Choroid plexus epithelial cell (primary cell): ENCODE results near the gene SMCO1.

Experiments used
- DNase-seq: peaks from one replicate; pipeline ENCODE4 v3.0.0-alpha.2; 2010; ENCODE audit warnings: low read depth
- H3K4me3 ChIP-seq: 2 replicates; pipeline ENCODE4 v1.5.1; 2011; ENCODE audit warnings: low read depth, mild to moderate bottlenecking, control low read depth, low read length, moderate library complexity
- TF ChIP-seq, protein P1 (sequence below): conservative IDR thresholded peaks from 2 replicates; pipeline ENCODE4 v1.5.1; 2011; ENCODE audit warnings: low read depth, mild to moderate bottlenecking, control low read depth, inconsistent platforms, low read length, moderate library complexity

The SMCO1 gene

DNA sequence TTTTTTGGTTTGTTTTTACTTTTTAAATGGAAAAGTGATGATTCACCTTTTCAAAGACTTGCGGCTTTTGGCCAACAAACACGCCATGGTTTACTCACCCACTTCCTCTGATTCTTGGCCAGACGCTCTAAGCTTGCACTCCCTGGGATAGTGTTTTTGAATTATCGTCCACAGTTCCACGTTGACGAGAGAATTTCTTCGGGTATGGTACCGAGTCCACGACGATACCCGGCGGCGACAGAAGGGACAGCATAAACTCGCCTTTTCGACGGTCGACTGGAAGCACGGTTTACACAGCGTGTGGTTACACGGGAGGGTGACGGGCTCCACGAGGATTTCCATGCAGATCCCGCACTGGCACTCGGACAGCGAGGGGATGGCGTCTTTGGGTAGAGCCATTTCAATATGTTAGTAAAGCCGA lies 12.4 kb downstream of the SMCO1 start:
- DNase-seq, result peak; percentile 88
- H3K4me3 ChIP-seq, result peak overlapping the region; percentile 66
- TF ChIP-seq, protein P1, sequence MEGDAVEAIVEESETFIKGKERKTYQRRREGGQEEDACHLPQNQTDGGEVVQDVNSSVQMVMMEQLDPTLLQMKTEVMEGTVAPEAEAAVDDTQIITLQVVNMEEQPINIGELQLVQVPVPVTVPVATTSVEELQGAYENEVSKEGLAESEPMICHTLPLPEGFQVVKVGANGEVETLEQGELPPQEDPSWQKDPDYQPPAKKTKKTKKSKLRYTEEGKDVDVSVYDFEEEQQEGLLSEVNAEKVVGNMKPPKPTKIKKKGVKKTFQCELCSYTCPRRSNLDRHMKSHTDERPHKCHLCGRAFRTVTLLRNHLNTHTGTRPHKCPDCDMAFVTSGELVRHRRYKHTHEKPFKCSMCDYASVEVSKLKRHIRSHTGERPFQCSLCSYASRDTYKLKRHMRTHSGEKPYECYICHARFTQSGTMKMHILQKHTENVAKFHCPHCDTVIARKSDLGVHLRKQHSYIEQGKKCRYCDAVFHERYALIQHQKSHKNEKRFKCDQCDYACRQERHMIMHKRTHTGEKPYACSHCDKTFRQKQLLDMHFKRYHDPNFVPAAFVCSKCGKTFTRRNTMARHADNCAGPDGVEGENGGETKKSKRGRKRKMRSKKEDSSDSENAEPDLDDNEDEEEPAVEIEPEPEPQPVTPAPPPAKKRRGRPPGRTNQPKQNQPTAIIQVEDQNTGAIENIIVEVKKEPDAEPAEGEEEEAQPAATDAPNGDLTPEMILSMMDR, result no peak

DNA sequence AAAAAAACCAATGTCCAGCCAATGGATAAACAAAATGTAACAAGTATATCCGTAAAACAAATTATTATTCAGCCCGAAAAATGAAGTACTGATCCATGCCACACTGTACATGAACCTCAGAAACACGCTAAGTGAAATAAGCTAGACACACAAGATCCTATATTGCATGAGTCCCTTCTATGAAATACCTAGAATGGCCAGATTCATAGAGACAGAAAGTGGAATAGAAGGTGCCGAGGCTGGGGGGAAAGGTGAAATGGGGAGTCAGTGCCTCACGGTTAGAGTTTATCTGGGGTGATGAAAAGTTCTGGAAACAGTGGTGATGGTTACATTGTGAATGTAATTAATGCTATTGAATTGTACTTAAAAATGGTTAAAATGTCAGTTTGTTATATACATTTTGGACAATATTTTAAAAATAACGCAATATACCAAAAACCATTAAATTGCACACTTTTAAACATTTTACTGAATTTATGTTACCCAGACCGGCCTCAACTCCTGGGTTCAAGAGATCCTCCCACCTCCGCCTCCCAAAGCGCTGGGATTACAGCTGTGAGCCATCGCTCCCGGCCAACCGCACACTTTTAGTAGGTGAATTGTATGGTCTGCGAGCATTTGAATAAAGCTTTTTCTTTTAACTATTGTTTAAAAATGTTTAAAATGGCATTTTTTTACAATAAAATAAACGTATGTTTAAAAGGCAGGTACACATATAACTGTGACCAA lies 13.7 kb downstream of the SMCO1 start:
- peak overlapping the region; percentile 66 for H3K4me3 ChIP-seq
- DNase-seq, result peak; percentile 54
- TF ChIP-seq, protein P1, result no peak

DNA sequence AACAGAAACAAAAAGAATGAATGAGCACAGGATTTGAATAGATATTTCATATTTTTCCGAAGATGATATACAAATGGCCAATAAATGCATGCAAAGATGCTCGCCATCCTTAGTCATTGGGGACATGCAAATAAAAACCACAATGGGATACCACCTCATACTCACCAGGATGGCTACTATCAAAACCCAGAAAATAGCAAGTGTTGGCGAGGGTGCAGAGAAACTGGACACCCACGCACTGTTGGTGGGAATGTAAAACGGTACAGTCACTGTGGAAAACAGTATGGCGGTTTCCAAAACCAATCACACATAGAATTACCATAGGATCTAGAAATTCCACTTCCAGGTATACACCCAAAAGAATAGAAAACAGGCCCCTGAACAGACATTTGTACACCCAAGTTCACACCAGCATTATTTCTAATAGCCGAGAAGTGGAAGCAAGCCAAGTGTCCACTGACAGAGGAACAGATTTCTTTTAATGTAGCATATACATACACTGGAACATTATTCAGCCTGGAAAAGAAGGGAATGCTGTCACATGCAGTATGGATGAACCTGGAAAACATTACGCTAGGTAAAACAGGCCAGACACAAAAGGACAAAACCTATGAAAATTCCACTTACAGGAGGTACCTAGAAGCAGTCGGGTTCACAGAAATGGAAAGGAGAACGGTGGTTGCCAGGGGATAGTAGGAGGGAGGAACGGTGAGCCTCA lies 15.2 kb downstream of the SMCO1 start:
- no peak for DNase-seq
- H3K4me3 ChIP-seq, result peak overlapping the region; percentile 58
- TF ChIP-seq, protein P1, result no peak

DNA sequence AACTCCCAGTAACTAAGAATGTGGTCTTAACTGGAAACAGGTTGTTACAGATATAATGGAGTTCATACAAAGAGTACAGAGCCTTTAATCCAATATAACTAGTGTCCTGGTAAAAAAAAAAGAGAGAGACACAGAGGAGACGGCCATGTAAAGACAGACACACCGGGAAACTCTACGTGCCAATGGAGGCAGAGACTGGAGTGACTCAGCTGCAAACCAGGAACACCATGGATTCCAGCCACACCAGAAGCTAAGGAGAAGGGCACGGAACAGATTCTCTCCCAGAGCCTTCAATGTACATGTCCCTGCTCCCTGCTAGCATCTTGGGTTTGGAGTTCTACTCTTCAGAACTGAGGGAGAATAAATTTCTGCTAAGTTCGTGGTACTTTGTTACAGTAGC lies 16.1 kb downstream of the SMCO1 start:
- TF ChIP-seq, protein P1, result no peak
- peak; percentile 46 for DNase-seq
- H3K4me3 ChIP-seq, result no peak overlapping the region

DNA sequence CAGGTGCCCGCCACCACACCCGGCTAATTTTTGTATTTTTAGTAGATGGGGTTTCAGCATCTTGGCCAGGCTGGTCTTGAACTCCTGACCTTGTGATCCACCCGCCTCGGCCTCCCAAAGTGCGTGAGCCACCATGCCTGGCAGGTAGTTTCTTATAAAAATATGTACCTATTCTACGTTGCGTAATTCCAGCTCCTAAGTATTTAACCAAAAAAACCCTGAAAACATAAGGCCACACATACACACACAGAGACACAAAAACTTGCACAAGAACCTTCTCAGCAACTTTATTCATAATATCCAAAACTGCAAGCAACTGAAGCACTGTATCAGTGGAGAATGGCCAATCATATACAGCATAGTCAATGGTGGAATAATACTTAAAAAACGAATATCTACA lies 16.8 kb downstream of the SMCO1 start:
- H3K4me3 ChIP-seq, result no peak overlapping the region

DNA sequence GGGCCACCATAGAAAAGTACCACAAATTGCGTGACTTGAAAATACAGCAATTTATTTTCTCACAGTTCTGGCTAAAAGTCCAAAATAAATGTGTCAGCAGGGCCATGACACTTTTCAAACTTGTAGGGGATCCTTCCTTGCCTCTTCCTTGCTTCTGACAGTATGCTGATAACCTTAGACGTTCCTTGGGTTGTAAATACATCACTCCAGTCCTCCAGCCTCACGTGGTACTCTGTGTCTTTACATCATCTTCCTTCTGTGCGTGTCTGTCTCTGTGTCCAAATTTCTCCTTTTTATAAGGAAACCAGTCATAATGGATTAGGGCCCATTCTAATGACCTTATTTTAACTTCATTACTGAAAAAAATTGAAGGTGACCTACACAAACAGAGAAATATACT lies 19.0 kb downstream of the SMCO1 start:
- DNase-seq, result no peak
- no peak overlapping the region for H3K4me3 ChIP-seq
- TF ChIP-seq, protein P1, result no peak

More for the DNA sequence above, 16.8 kb downstream of the SMCO1 start:
- TF ChIP-seq, protein P1, result no peak
- DNase-seq, result no peak
